GM23338 (cell line): ENCODE results near the gene ZNF280C. TPM values are rescaled to one million over a fixed set of nuclear protein-coding genes. Genes with fewer than 3 reads are reported as not detected.

Experiments used
- ATAC-seq: fragments of 200-7000 bp; cut with Tn5 transposase; 3 replicates; pipeline ENCODE4 v1.9.1; 2020
- DNase-seq: peaks from one replicate; pipeline ENCODE4 v3.0.0-alpha.2; 2015; ENCODE audit warnings: low spot score
- H2AFZ ChIP-seq: fragments of 200-600 bp; sonication (generic); 2 replicates; pipeline ENCODE4 v1.8.0; 2016; ENCODE audit warnings: antibody characterized with exemption, mild to moderate bottlenecking, moderate library complexity
- H3F3A ChIP-seq: fragments of 200-600 bp; sonication (generic); replicated peaks from 2 replicates; pipeline ENCODE4 v1.8.0; 2017; ENCODE audit warnings: antibody characterized with exemption, mixed run types, low read depth
- H3K27ac ChIP-seq: fragments of 200-600 bp; sonication (generic); 2 replicates; pipeline ENCODE4 v1.6.1; 2016; ENCODE audit warnings: low read depth
- H3K27me3 ChIP-seq: fragments of 200-600 bp; sonication (generic); 2 replicates; pipeline ENCODE4 v1.8.0; 2016; ENCODE audit warnings: mild to moderate bottlenecking, mixed run types, moderate library complexity; ENCODE audit not compliant: insufficient read depth
- H3K36me3 ChIP-seq: fragments of 200-600 bp; sonication (generic); 2 replicates; pipeline ENCODE4 v1.8.0; 2016; ENCODE audit warnings: mild to moderate bottlenecking; ENCODE audit not compliant: insufficient read depth
- H3K4me1 ChIP-seq: fragments of 200-600 bp; sonication (generic); 2 replicates; pipeline ENCODE4 v1.8.0; 2016; ENCODE audit warnings: mild to moderate bottlenecking, moderate library complexity; ENCODE audit not compliant: insufficient read depth
- H3K4me2 ChIP-seq: fragments of 200-600 bp; sonication (generic); 2 replicates; pipeline ENCODE4 v1.7.1; 2017; ENCODE audit warnings: mixed run types
- H3K4me3 ChIP-seq: fragments of 200-600 bp; sonication (generic); 2 replicates; pipeline ENCODE4 v1.6.1; 2016; ENCODE audit warnings: mixed run types
- H3K79me2 ChIP-seq: fragments of 200-600 bp; sonication (generic); replicated peaks from 2 replicates; pipeline ENCODE4 v1.8.0; 2017; ENCODE audit warnings: mild to moderate bottlenecking; ENCODE audit not compliant: insufficient read depth
- H3K9me2 ChIP-seq: fragments of 200-600 bp; sonication (generic); 2 replicates; pipeline ENCODE4 v1.8.0; 2017; ENCODE audit not compliant: insufficient read depth
- H4K20me1 ChIP-seq: fragments of 200-600 bp; sonication (generic); replicated peaks from 2 replicates; pipeline ENCODE4 v1.8.0; 2017; ENCODE audit warnings: mild to moderate bottlenecking; ENCODE audit not compliant: insufficient read depth
- H3K27ac Mint-ChIP-seq: 2 replicates; pipeline ENCODE4 v1.8.0; 2020; ENCODE audit warnings: inconsistent platforms, mild to moderate bottlenecking, moderate library complexity, mixed read lengths
- H3K27me3 Mint-ChIP-seq: 3 replicates; pipeline ENCODE4 v1.8.0; 2022; ENCODE audit warnings: low read depth, mild to moderate bottlenecking, moderate library complexity, mixed read lengths, inconsistent platforms; ENCODE audit not compliant: insufficient read depth, poor library complexity
- H3K36me3 Mint-ChIP-seq: 3 replicates; pipeline ENCODE4 v1.8.0; 2021; ENCODE audit warnings: low read depth, mild to moderate bottlenecking, inconsistent platforms, moderate library complexity, mixed read lengths
- H3K4me1 Mint-ChIP-seq: 3 replicates; pipeline ENCODE4 v1.8.0; 2020; ENCODE audit warnings: mild to moderate bottlenecking, inconsistent platforms, mixed read lengths
- H3K4me3 Mint-ChIP-seq: 3 replicates; pipeline ENCODE4 v1.8.0; 2021; ENCODE audit warnings: moderate library complexity, mild to moderate bottlenecking, inconsistent platforms, mixed read lengths
- H3K9me3 Mint-ChIP-seq: 3 replicates; pipeline ENCODE4 v1.8.0; 2020; ENCODE audit warnings: moderate library complexity, mild to moderate bottlenecking, inconsistent platforms, mixed read lengths
- CREB1 ChIP-seq: fragments of 250-450 bp; sonication (Bioruptor Pico); IDR thresholded peaks from 2 replicates; pipeline ENCODE4 v1.5.0; 2020; ENCODE audit warnings: low read depth, mild to moderate bottlenecking, moderate library complexity
- EZH2 ChIP-seq: fragments of 200-600 bp; sonication (generic); IDR thresholded peaks from one replicate; pipeline ENCODE4 v1.8.0; 2017; ENCODE audit warnings: antibody characterized with exemption, mild to moderate bottlenecking, low read depth; ENCODE audit not compliant: unreplicated experiment
- EZH2phosphoT487 ChIP-seq: fragments of 200-600 bp; sonication (generic); IDR thresholded peaks from one replicate; pipeline ENCODE4 v1.8.1; 2018; ENCODE audit warnings: antibody characterized with exemption; ENCODE audit not compliant: unreplicated experiment
- JUNB ChIP-seq: IDR thresholded peaks from one replicate; pipeline ENCODE4 v1.6.1; 2016; ENCODE audit warnings: antibody characterized with exemption; ENCODE audit not compliant: unreplicated experiment
- NANOG ChIP-seq: IDR thresholded peaks from 2 replicates; pipeline ENCODE4 v1.6.1; 2016; ENCODE audit warnings: antibody characterized with exemption, borderline replicate concordance
- POLR2AphosphoS5 ChIP-seq: IDR thresholded peaks from 2 replicates; pipeline ENCODE4 v1.6.1; 2016; ENCODE audit warnings: antibody characterized with exemption, low read depth
- polyA plus RNA-seq: library from polyadenylated mRNA; unstranded; fragments of >200 nt; fragmentation: Nextera tagmentation; extraction: Ambion mirVana; gene quantifications from 2 replicates; pipeline ENCODE4 v1.2.1, GENCODE V29; 2016
- total RNA-seq: library from RNA; depleted of rRNA; stranded (reverse); fragments of >200 nt; shearing (Covaris generic); gene quantifications from 2 replicates; pipeline ENCODE4 v1.2.3, GENCODE V29; 2014
- TF ChIP-seq, protein P1 (sequence below), 2 experiments: fragments of 200-600 bp in 1 of 2; sonication (generic) in 1 of 2; conservative IDR thresholded peaks; 2 replicates each; pipeline versions ENCODE4 v1.5.1 to v1.6.1; 2016 to 2017; ENCODE audit warnings: antibody characterized with exemption in 2 of 2, low read depth in 2 of 2, mild to moderate bottlenecking in 2 of 2, moderate library complexity in 1 of 2

ZNF280C gene
- total and polyA plus RNA-seq, 2 experiments from 2014 or later = 7.9 to 14.4 TPM

- Histone ChIP-seq H3K79me2 (no peaks in the 10 kb centered on the region), H3K4me1 (no peaks in the 10 kb centered on the region), H3K4me3 (no peak overlapping the region), H2AFZ (no peak overlapping the region), H3F3A (no peaks in the 10 kb centered on the region), H4K20me1 (no peaks in the 10 kb centered on the region), H3K9me2 (no peaks in the 10 kb centered on the region), H3K36me3 (no peaks in the 10 kb centered on the region), H3K27ac (no peak overlapping the region), H3K27me3 (no peaks in the 10 kb centered on the region), H3K4me2 (no peak overlapping the region)
- Mint-ChIP-seq H3K36me3 (0 out of 3 replicates have a peak, but pooled peaks cover 5% of the 10 kb centered on the region), H3K4me1 (no peaks in the 10 kb centered on the region), H3K27me3 (no peaks in the 10 kb centered on the region), H3K27ac (no peak overlapping the region), H3K9me3 (peaks cover 8% of the 10 kb centered on the region), H3K4me3 (no peak overlapping the region)
- DNase-seq (no peak), ATAC-seq (no peak)
- TF ChIP-seq NANOG (no peak), JUNB (no peak), CREB1 (CRISPR knock-in tag) (no peak), EZH2phosphoT487 (no peak), POLR2AphosphoS5 (no peak)
Observed at GRCh38 chrX:130296297-130296678, 27.6 kb upstream of the ZNF280C start.

DNA sequence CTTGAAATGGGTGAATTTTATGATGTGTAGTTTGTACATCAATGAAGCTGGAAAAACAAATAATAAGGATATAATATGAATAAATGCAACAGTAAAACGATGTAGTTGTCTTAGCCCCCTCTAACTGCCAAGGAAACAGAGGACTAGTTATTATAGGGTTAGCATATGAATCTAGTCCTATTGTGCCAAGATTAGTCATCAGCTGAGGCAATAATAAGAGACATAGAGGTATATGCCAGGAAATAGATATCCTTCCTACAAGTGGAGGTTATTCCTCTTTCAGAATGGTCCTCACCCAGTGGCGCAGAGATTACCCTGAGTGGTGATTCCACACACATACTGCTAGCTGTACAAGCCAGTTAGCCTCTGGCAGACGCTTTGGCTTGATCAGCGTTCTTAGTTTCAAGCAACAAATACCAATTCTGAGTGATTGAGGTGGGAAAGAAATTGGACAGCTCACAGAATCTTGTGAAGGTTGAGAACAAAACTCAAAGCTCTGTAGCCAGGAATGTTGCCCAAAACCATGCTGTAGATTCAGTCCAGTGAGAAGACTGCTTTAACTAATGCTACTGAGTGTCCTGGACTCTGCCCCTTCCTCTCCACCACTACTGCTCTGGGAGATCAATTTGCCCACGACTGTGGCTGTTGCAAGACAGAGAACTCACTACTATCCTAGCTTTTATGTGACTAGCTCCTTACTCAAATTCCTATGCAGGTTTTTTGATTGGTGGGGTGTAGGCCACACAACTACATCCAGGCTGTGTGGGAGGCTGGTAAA is 27.0 kb upstream of the ZNF280C start:
- no peak overlapping the region for H3K4me2 ChIP-seq
- no peaks in the 10 kb centered on the region for H3K79me2 ChIP-seq
- Mint-ChIP-seq H3K27ac (no peak overlapping the region), H3K36me3 (0 out of 3 replicates have a peak, but pooled peaks cover 5% of the 10 kb centered on the region), H3K27me3 (no peaks in the 10 kb centered on the region), H3K4me1 (no peaks in the 10 kb centered on the region), H3K9me3 (peaks cover 9% of the 10 kb centered on the region), H3K4me3 (no peak overlapping the region)
- H4K20me1 ChIP-seq = no peaks in the 10 kb centered on the region
- H3K9me2 ChIP-seq = no peaks in the 10 kb centered on the region
- H3K36me3 ChIP-seq = no peaks in the 10 kb centered on the region
- TF ChIP-seq, protein P1, sequence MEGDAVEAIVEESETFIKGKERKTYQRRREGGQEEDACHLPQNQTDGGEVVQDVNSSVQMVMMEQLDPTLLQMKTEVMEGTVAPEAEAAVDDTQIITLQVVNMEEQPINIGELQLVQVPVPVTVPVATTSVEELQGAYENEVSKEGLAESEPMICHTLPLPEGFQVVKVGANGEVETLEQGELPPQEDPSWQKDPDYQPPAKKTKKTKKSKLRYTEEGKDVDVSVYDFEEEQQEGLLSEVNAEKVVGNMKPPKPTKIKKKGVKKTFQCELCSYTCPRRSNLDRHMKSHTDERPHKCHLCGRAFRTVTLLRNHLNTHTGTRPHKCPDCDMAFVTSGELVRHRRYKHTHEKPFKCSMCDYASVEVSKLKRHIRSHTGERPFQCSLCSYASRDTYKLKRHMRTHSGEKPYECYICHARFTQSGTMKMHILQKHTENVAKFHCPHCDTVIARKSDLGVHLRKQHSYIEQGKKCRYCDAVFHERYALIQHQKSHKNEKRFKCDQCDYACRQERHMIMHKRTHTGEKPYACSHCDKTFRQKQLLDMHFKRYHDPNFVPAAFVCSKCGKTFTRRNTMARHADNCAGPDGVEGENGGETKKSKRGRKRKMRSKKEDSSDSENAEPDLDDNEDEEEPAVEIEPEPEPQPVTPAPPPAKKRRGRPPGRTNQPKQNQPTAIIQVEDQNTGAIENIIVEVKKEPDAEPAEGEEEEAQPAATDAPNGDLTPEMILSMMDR (conservative IDR thresholded peaks at IDR 0.05; ENCODE audit: low read depth in 2 of 2) = no peak
- no peak for TF ChIP-seq NANOG
- no peak for TF ChIP-seq EZH2
- no peaks in the 10 kb centered on the region for H3F3A ChIP-seq
- no peaks in the 10 kb centered on the region for H3K27me3 ChIP-seq
- no peak overlapping the region for H2AFZ ChIP-seq
- H3K4me1 ChIP-seq = no peaks in the 10 kb centered on the region
- no peak for DNase-seq
- ATAC-seq = no peak
- H3K27ac ChIP-seq = no peak overlapping the region
- H3K4me3 ChIP-seq = no peak overlapping the region
